ENCODE results near the gene GINS3.

Gene GINS3

DNA sequence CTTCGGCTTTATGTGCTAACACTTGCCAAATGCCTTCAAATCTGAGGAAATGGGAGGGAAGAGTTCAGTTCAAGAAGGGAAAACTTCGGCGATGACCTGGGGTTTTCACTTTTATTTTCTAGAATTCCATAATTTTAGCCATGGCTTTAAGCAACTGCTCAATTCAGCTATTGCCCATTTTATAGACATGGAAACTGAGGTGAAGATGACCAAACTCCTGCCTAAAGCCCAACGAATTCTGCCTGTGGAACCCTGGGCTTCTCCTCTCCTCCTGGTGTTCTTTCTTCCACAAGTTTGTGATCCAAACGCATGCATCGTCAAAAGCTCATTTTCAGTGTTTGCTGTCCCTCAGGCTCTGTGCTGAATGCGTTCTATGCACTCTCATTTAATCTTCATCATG is 58.3 kb downstream of the GINS3 start:
- no peaks in the 10 kb centered on the region for H3K4me1 ChIP-seq (ENCODE audit: control insufficient read depth in 1 of 2, insufficient read depth in 2 of 2, low read length in 2 of 2)
- H3K9me3 ChIP-seq (ENCODE audit: control insufficient read depth in 1 of 2, low read length in 2 of 2): no peaks in the 10 kb centered on the region
- H3K27ac ChIP-seq (ENCODE audit: low read length): no peak overlapping the region
- no peaks in the 10 kb centered on the region for H3K27me3 ChIP-seq (ENCODE audit: low read depth, low read length)
- no peaks in the 10 kb centered on the region for H3K36me3 ChIP-seq (ENCODE audit: control insufficient read depth in 1 of 2, insufficient read depth in 2 of 2, low read length in 2 of 2)
- no peak overlapping the region for H3K4me3 ChIP-seq (ENCODE audit: low read depth in 1 of 2, low read length in 2 of 2)

DNA sequence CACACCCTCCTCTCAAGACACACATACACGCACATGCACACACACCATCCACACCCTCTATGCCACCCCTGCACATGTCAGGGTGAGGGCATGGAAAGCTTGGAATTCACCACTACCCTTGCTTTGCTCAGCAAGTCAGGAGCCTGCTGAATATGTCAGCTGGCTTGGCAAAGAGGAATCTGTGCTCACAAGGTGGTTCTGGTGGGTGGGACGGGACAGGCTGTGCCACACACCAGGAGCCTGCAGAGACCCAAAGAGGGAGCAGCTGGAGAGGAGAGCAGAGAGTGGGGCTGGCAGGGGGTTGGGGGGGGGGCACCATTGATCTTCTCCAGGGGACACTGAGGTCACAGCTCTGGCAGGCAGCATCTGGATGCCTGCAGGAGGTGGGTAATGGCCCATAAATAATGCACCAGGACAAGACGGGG is 59.0 kb downstream of the GINS3 start:
- H3K4me1 ChIP-seq (ENCODE audit: control insufficient read depth in 1 of 2, insufficient read depth in 2 of 2, low read length in 2 of 2): no peaks in the 10 kb centered on the region
- H3K36me3 ChIP-seq (ENCODE audit: control insufficient read depth in 1 of 2, insufficient read depth in 2 of 2, low read length in 2 of 2): no peaks in the 10 kb centered on the region
- no peaks in the 10 kb centered on the region for H3K27me3 ChIP-seq (ENCODE audit: low read depth, low read length)
- no peak overlapping the region for H3K4me3 ChIP-seq (ENCODE audit: low read depth in 1 of 2, low read length in 2 of 2)
- H3K27ac ChIP-seq (ENCODE audit: low read length): no peak overlapping the region
- H3K9me3 ChIP-seq (ENCODE audit: control insufficient read depth in 1 of 2, low read length in 2 of 2): no peaks in the 10 kb centered on the region

- no peaks in the 10 kb centered on the region for H3K36me3 ChIP-seq (ENCODE audit: control insufficient read depth in 1 of 2, insufficient read depth in 2 of 2, low read length in 2 of 2)
- no peak overlapping the region for H3K4me3 ChIP-seq (ENCODE audit: low read depth in 1 of 2, low read length in 2 of 2)
- H3K9me3 ChIP-seq (ENCODE audit: control insufficient read depth in 1 of 2, low read length in 2 of 2): no peaks in the 10 kb centered on the region
- H3K27me3 ChIP-seq (ENCODE audit: low read depth, low read length): no peaks in the 10 kb centered on the region
- no peaks in the 10 kb centered on the region for H3K4me1 ChIP-seq (ENCODE audit: control insufficient read depth in 1 of 2, insufficient read depth in 2 of 2, low read length in 2 of 2)
- H3K27ac ChIP-seq (ENCODE audit: low read length): no peak overlapping the region
Observed at GRCh38 chr16:58451945-58452401, 59.7 kb downstream of the GINS3 start.

GRCh38 chr16:58452640-58453039 is 60.4 kb downstream of the GINS3 start:
- Histone ChIP-seq H3K4me1 (ENCODE audit: control insufficient read depth in 1 of 2, insufficient read depth in 2 of 2, low read length in 2 of 2) (no peaks in the 10 kb centered on the region), H3K27ac (ENCODE audit: low read length) (no peak overlapping the region)

DNA sequence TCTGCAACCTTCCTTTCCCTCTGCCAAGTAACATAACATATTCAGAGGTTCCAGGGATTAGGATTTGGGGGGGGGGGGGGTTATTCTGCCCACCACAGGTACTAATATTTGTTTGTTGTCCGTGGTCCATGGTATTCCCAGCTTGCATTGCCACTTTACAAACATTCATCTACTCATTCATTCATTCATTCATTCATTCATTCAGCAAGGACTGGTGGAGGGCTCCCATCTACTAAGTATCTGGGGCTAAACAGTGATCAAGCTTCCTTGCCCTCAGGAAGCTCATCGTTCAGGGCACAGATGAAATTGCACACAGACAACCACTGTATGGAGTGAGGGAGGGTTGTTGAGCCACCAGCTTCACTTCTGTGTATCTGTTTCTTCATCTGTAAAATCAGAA is 61.9 kb downstream of the GINS3 start:
- Histone ChIP-seq H3K27ac (ENCODE audit: low read length) (no peak overlapping the region), H3K4me3 (ENCODE audit: low read depth in 1 of 2, low read length in 2 of 2) (no peak overlapping the region), H3K9me3 (ENCODE audit: control insufficient read depth in 1 of 2, low read length in 2 of 2) (no peaks in the 10 kb centered on the region), H3K36me3 (ENCODE audit: control insufficient read depth in 1 of 2, insufficient read depth in 2 of 2, low read length in 2 of 2) (no peaks in the 10 kb centered on the region), H3K27me3 (ENCODE audit: low read depth, low read length) (no peaks in the 10 kb centered on the region), H3K4me1 (ENCODE audit: control insufficient read depth in 1 of 2, insufficient read depth in 2 of 2, low read length in 2 of 2) (no peaks in the 10 kb centered on the region)

More at GRCh38 chr16:58452640-58453039, 60.4 kb downstream of the GINS3 start:
- Histone ChIP-seq H3K9me3 (ENCODE audit: control insufficient read depth in 1 of 2, low read length in 2 of 2) (no peaks in the 10 kb centered on the region), H3K4me3 (ENCODE audit: low read depth in 1 of 2, low read length in 2 of 2) (no peak overlapping the region), H3K36me3 (ENCODE audit: control insufficient read depth in 1 of 2, insufficient read depth in 2 of 2, low read length in 2 of 2) (no peaks in the 10 kb centered on the region), H3K27me3 (ENCODE audit: low read depth, low read length) (no peaks in the 10 kb centered on the region)

GRCh38 chr16:58454856-58455255 is 62.6 kb downstream of the GINS3 start:
- Histone ChIP-seq H3K27me3 (ENCODE audit: low read depth, low read length) (no peaks in the 10 kb centered on the region), H3K4me1 (ENCODE audit: control insufficient read depth in 1 of 2, insufficient read depth in 2 of 2, low read length in 2 of 2) (no peaks in the 10 kb centered on the region), H3K36me3 (ENCODE audit: control insufficient read depth in 1 of 2, insufficient read depth in 2 of 2, low read length in 2 of 2) (no peaks in the 10 kb centered on the region)

More at GRCh38 chr16:58454856-58455255, 62.6 kb downstream of the GINS3 start:
- Histone ChIP-seq H3K27ac (ENCODE audit: low read length) (no peak overlapping the region), H3K4me3 (ENCODE audit: low read depth in 1 of 2, low read length in 2 of 2) (no peak overlapping the region), H3K9me3 (ENCODE audit: control insufficient read depth in 1 of 2, low read length in 2 of 2) (no peaks in the 10 kb centered on the region)
